ENCODE measurements around the gene MKRN1. TPM values are rescaled to one million over a fixed set of nuclear protein-coding genes. Genes with fewer than 3 reads are reported as not detected.
"Not testable (repeated sequence)": the region's sequence is repeated elsewhere in the genome, so short reads cannot be mapped to it uniquely, and the experiment has no call there.

Gene MKRN1
- total RNA-seq, 1 experiment from 2014 or later: 182 TPM

DNA sequence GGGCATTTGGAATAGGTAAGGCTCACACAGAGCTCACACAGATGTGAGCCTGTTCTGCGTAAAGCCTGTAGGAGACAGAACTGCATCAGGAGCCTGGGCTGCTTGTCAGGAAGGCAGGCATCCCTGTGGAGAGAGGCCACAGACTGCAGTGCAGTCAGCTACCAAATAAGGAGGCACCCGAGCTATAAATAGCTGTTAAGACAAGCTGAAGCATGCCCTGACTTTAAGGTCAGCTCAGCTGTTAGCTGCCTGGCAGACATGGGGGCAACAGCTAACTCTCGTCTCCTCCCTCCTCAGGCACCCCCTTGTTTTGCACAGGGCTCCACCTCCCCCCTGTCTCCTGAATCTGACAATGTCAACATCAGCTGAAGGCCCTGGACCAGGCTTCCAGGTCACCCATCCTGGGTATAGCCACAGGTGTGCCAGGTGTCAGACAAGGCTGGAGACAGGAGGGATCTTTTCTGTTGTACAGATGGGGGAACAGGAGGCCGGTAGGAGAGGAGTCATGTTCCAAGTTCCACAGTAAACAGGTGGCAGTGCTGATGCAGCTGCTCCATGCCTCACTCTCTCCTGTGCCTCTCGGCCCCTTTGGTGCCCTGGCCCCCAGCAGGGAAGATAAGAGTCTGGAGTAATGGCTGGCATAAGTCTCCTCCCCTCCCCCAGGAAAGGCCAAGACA lies 27.6 kb upstream of the MKRN1 start:
- DNase-seq: peak in 1 of 2 experiments; percentile 9
- no peak for TF ChIP-seq EZH2 (IDR thresholded peaks at IDR 0.05; ENCODE audit: low read depth)
- TF ChIP-seq, protein P1, sequence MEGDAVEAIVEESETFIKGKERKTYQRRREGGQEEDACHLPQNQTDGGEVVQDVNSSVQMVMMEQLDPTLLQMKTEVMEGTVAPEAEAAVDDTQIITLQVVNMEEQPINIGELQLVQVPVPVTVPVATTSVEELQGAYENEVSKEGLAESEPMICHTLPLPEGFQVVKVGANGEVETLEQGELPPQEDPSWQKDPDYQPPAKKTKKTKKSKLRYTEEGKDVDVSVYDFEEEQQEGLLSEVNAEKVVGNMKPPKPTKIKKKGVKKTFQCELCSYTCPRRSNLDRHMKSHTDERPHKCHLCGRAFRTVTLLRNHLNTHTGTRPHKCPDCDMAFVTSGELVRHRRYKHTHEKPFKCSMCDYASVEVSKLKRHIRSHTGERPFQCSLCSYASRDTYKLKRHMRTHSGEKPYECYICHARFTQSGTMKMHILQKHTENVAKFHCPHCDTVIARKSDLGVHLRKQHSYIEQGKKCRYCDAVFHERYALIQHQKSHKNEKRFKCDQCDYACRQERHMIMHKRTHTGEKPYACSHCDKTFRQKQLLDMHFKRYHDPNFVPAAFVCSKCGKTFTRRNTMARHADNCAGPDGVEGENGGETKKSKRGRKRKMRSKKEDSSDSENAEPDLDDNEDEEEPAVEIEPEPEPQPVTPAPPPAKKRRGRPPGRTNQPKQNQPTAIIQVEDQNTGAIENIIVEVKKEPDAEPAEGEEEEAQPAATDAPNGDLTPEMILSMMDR (conservative IDR thresholded peaks at IDR 0.05): no peak
- CTCF ChIA-PET: no interaction called here
- Histone ChIP-seq H3F3A (ENCODE audit: insufficient read depth, low read depth) (peaks cover 3% of the 10 kb centered on the region; the same call in 1 of the 2 replicates), H3K36me3 (ENCODE audit: low read depth) (no peaks in the 10 kb centered on the region), H3K9me2 (ENCODE audit: insufficient read depth) (no peaks in the 10 kb centered on the region), H3K27me3 (ENCODE audit: insufficient read depth, low read depth) (no peaks in the 10 kb centered on the region), H3K4me1 (replicated peaks; ENCODE audit: insufficient read depth) (peaks cover 12% of the 10 kb centered on the region), H3K4me2 (no peak overlapping the region), H4K20me1 (ENCODE audit: insufficient read depth) (no peaks in the 10 kb centered on the region), H3K27ac (no peak overlapping the region), H3K9me3 (ENCODE audit: insufficient read depth, low read depth) (no peaks in the 10 kb centered on the region), H3K79me2 (ENCODE audit: low read depth) (no peaks in the 10 kb centered on the region), H2AFZ (no peak overlapping the region), H3K4me3 (no peak overlapping the region)
- POLR2A ChIA-PET (ENCODE audit: unreplicated experiment): no interaction called here
- intact Hi-C loops (cut with micrococcal nuclease; ENCODE audit: unreplicated experiment): no loop called here
- no TSS peak for BruUV-seq (replicated peaks)

DNA sequence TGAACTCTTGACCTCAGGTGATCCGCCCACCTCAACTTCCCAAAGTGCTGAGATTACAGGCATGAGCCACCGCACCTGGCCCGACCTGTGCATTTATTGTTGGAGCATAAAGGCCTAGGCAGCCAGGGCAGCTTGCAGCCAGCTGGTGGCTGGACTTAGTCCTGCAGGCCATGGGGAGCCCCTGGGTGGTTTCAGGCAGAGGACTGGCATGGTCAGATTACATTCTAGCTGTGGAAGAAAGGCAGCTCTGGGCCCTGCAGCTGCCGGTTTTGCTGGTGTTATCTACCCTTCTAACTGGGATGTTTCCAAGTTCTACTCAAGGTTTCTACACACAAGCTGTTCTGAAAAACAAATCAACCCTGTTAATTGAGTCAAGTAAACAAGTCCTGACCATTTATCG lies 22.7 kb upstream of the MKRN1 start:
- intact Hi-C loops (cut with micrococcal nuclease; ENCODE audit: unreplicated experiment): no loop called here
- Histone ChIP-seq H4K20me1 (ENCODE audit: insufficient read depth) (no peaks in the 10 kb centered on the region), H3K4me2 (no peak overlapping the region), H3K27me3 (ENCODE audit: insufficient read depth, low read depth) (no peaks in the 10 kb centered on the region), H3F3A (ENCODE audit: insufficient read depth, low read depth) (peaks cover 7% of the 10 kb centered on the region; the same call in 1 of the 2 replicates), H2AFZ (no peak overlapping the region), H3K9me3 (ENCODE audit: insufficient read depth, low read depth) (no peaks in the 10 kb centered on the region), H3K27ac (no peak overlapping the region), H3K4me3 (no peak overlapping the region), H3K4me1 (replicated peaks; ENCODE audit: insufficient read depth) (peaks cover 4% of the 10 kb centered on the region; the same call in 1 of the 2 replicates), H3K36me3 (ENCODE audit: low read depth) (no peaks in the 10 kb centered on the region), H3K79me2 (ENCODE audit: low read depth) (no peaks in the 10 kb centered on the region), H3K9me2 (ENCODE audit: insufficient read depth) (no peaks in the 10 kb centered on the region)
- TF ChIP-seq EZH2 (IDR thresholded peaks at IDR 0.05; ENCODE audit: low read depth): no peak
- no TSS peak for BruUV-seq (replicated peaks)
- POLR2A ChIA-PET (ENCODE audit: unreplicated experiment): no interaction called here
- CTCF ChIA-PET: no interaction called here
- no peak for DNase-seq

DNA sequence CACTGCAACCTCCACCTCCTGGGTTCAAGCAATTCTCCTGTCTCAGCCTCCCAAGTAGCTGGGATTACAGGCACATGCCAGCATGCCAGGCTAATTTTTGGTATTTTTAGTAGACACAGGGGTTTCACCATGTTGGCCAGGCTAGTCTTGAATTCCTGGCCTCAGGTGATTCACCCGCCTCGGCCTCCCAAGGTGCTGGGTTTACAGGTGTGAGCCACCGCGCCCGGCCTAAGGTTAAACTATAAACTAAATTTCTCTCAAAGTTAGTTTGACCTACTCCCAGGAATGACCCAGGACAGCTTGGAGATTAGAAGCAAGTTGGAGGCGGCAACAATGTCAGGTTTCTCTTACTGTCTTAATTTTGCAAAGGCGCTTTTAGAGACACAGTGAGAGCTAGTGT lies 18.5 kb upstream of the MKRN1 start:
- H3K27me3 ChIP-seq (ENCODE audit: insufficient read depth, low read depth); H3K4me1 ChIP-seq (replicated peaks; ENCODE audit: insufficient read depth); H3K9me3 ChIP-seq (ENCODE audit: insufficient read depth, low read depth); H4K20me1 ChIP-seq (ENCODE audit: insufficient read depth); intact Hi-C loops (cut with micrococcal nuclease; ENCODE audit: unreplicated experiment); H3K9me2 ChIP-seq (ENCODE audit: insufficient read depth); H2AFZ ChIP-seq; H3K36me3 ChIP-seq (ENCODE audit: low read depth); DNase-seq; H3K4me2 ChIP-seq; POLR2A ChIA-PET (ENCODE audit: unreplicated experiment); H3K4me3 ChIP-seq; H3K79me2 ChIP-seq (ENCODE audit: low read depth); BruUV-seq (replicated peaks); H3K27ac ChIP-seq: not testable (repeated sequence)
- H3F3A ChIP-seq (ENCODE audit: insufficient read depth, low read depth): peaks cover 10% of the 10 kb centered on the region; the same call in 1 of the 2 replicates
- CTCF ChIA-PET: interaction anchor here (0.6 kb wide), 1 partner anchor 453 kb away, joined by 4 read pairs; no protein-coding TSS in a partner anchor

DNA sequence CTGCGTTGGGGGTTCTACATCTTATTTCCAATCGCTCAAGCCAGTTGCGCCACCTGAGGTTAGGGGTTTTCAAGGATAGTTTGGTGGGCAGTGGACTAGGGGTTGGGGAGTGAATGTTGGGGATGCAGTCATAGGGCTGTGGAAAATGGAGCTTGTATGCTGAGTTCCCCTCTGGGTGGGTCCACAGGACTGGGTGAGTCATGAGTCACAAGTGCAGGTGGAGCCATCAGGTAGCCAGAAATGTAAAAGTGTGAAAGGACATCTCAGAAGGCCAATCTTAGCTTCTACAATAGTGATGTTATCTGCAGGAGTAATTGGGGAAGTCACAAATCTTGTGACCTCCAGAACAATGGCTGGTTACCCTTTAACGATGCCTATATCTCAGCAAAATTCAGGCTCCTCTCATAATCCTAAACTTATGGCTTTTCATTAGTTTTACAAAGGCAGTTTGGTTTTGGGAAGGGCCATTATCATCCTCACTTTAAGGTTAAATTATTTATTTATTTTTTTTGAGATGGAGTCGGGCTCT lies 18.0 kb upstream of the MKRN1 start:
- H3K27me3 ChIP-seq (ENCODE audit: insufficient read depth, low read depth): no peaks in the 10 kb centered on the region
- TF ChIP-seq, protein P1 (conservative IDR thresholded peaks at IDR 0.05): no peak
- TF ChIP-seq EZH2 (IDR thresholded peaks at IDR 0.05; ENCODE audit: low read depth): no peak
- H3K36me3 ChIP-seq (ENCODE audit: low read depth): no peaks in the 10 kb centered on the region
- DNase-seq: no peak
- no peaks in the 10 kb centered on the region for H3K9me2 ChIP-seq (ENCODE audit: insufficient read depth)
- no peak overlapping the region for H2AFZ ChIP-seq
- no peak overlapping the region for H3K4me2 ChIP-seq
- ChIA-PET POLR2A (ENCODE audit: unreplicated experiment) (no interaction called here), CTCF (interaction anchor here (0.6 kb wide), 1 partner anchor 452 kb away, joined by 4 read pairs; no protein-coding TSS in a partner anchor)
- peaks cover 11% of the 10 kb centered on the region; the same call in 1 of the 2 replicates for H3F3A ChIP-seq (ENCODE audit: insufficient read depth, low read depth)
- BruUV-seq (replicated peaks): no TSS peak
- H3K27ac ChIP-seq: no peak overlapping the region
- peaks cover 4% of the 10 kb centered on the region; the same call in 1 of the 2 replicates for H3K4me1 ChIP-seq (replicated peaks; ENCODE audit: insufficient read depth)
- intact Hi-C loops (cut with micrococcal nuclease; ENCODE audit: unreplicated experiment): no loop called here
- H3K4me3 ChIP-seq: no peak overlapping the region
- no peaks in the 10 kb centered on the region for H3K79me2 ChIP-seq (ENCODE audit: low read depth)
- H3K9me3 ChIP-seq (ENCODE audit: insufficient read depth, low read depth): no peaks in the 10 kb centered on the region
- no peaks in the 10 kb centered on the region for H4K20me1 ChIP-seq (ENCODE audit: insufficient read depth)
